Neural cell (in vitro differentiated cells): Measurements from ENCODE around the gene ABCA1. TPM values are rescaled to one million over a fixed set of nuclear protein-coding genes. Genes with fewer than 3 reads are reported as not detected.

Experiments
- H2AFZ ChIP-seq: fragments of 200-600, 300-800 bp; sonication (generic), shearing (Covaris generic); 2 replicates; pipeline ENCODE4 v1.6.0; 2014; ENCODE audit warnings: low read depth, mild to moderate bottlenecking, antibody characterized with exemption, low read length, moderate library complexity
- H3F3A ChIP-seq: fragments of 200-600 bp; shearing (Covaris generic); 2 replicates; pipeline ENCODE4 v1.6.1; 2016; ENCODE audit warnings: mild to moderate bottlenecking, moderate library complexity, mixed read lengths, antibody characterized with exemption, low read length; ENCODE audit not compliant: insufficient read depth, poor library complexity, severe bottlenecking
- H3K27ac ChIP-seq: fragments of 200-600, 300-800 bp; sonication (generic), shearing (Covaris generic); 2 replicates; pipeline ENCODE4 v1.5.1; 2014; ENCODE audit warnings: mild to moderate bottlenecking, low read length, moderate library complexity
- H3K27me3 ChIP-seq: fragments of 300-800, 200-600 bp; sonication (generic), shearing (Covaris generic); 2 replicates; pipeline ENCODE4 v1.6.0; 2014; ENCODE audit warnings: mild to moderate bottlenecking, low read depth, low read length, moderate library complexity; ENCODE audit not compliant: insufficient read depth
- H3K36me3 ChIP-seq: fragments of 300-800, 200-600 bp; sonication (generic), shearing (Covaris generic); 2 replicates; pipeline ENCODE4 v1.5.1; 2014; ENCODE audit warnings: mild to moderate bottlenecking, antibody characterized with exemption, low read length, moderate library complexity; ENCODE audit not compliant: insufficient read depth
- H3K4me2 ChIP-seq: fragments of 300-800, 200-600 bp; sonication (generic), shearing (Covaris generic); 2 replicates; pipeline ENCODE4 v1.6.0; 2014; ENCODE audit warnings: mild to moderate bottlenecking, low read length
- H3K4me3 ChIP-seq: fragments of 300-800, 200-600 bp; sonication (generic), shearing (Covaris generic); 2 replicates; pipeline ENCODE4 v1.5.1; 2014; ENCODE audit warnings: mild to moderate bottlenecking, low read length, moderate library complexity
- H3K79me2 ChIP-seq: fragments of 200-600 bp; shearing (Covaris generic); replicated peaks from 2 replicates; pipeline ENCODE4 v1.6.0; 2014; ENCODE audit warnings: mild to moderate bottlenecking, low read length, moderate library complexity; ENCODE audit not compliant: insufficient read depth
- H3K9ac ChIP-seq: fragments of 300-800, 200-600 bp; sonication (generic), shearing (Covaris generic); 2 replicates; pipeline ENCODE4 v1.6.1; 2016; ENCODE audit warnings: mild to moderate bottlenecking, low read length, mixed read lengths
- H3K9me2 ChIP-seq: fragments of 200-600 bp; shearing (Covaris generic); 2 replicates; pipeline ENCODE4 v1.6.1; 2016; ENCODE audit warnings: mild to moderate bottlenecking, low read length, mixed read lengths; ENCODE audit not compliant: insufficient read depth
- H3K9me3 ChIP-seq: fragments of 200-600, 300-800 bp; sonication (generic), shearing (Covaris generic); 2 replicates; pipeline ENCODE4 v1.6.1; 2016; ENCODE audit warnings: mild to moderate bottlenecking, mixed run types, low read length, moderate library complexity, mixed read lengths
- H4K20me1 ChIP-seq: fragments of 200-600 bp; shearing (Covaris generic); 2 replicates; pipeline ENCODE4 v1.6.1; 2016; ENCODE audit warnings: mild to moderate bottlenecking, mixed run types; ENCODE audit not compliant: insufficient read depth
- EP300 ChIP-seq: fragments of 450-650 bp; conservative IDR thresholded peaks from 2 replicates; pipeline ENCODE4 v1.6.1; 2014; ENCODE audit warnings: antibody characterized with exemption, mild to moderate bottlenecking, moderate library complexity; ENCODE audit not compliant: poor library complexity, severe bottlenecking
- EZH2 ChIP-seq: fragments of 200-600, 300-800 bp; shearing (Covaris generic), sonication (generic); IDR thresholded peaks from 2 replicates; pipeline ENCODE4 v1.6.1; 2014; ENCODE audit warnings: antibody characterized with exemption, low read length, borderline replicate concordance, mild to moderate bottlenecking; ENCODE audit not compliant: insufficient read depth, poor library complexity, severe bottlenecking
- MXI1 ChIP-seq: fragments of 450-650 bp; conservative IDR thresholded peaks from 2 replicates; pipeline ENCODE4 v1.6.1; 2014; ENCODE audit warnings: antibody characterized with exemption, mild to moderate bottlenecking; ENCODE audit not compliant: poor library complexity, severe bottlenecking
- POLR2AphosphoS5 ChIP-seq: IDR thresholded peaks from 2 replicates; pipeline ENCODE4 v1.6.1; 2012
- RAD21 ChIP-seq: fragments of 450-650 bp; conservative IDR thresholded peaks from 2 replicates; pipeline ENCODE4 v1.6.1; 2014; ENCODE audit warnings: antibody characterized with exemption, mild to moderate bottlenecking, moderate library complexity
- SMC3 ChIP-seq: fragments of 450-650 bp; conservative IDR thresholded peaks from 2 replicates; pipeline ENCODE4 v1.6.1; 2014; ENCODE audit warnings: antibody characterized with exemption, mild to moderate bottlenecking, moderate library complexity; ENCODE audit not compliant: poor library complexity
- TAF1 ChIP-seq: IDR thresholded peaks from 2 replicates; pipeline ENCODE4 v1.6.1; 2012; ENCODE audit warnings: low read depth
- polyA plus RNA-seq: library from polyadenylated mRNA; depleted of rRNA; stranded (reverse); fragments of >200 nt; gene quantifications from 2 replicates; pipeline ENCODE4 v1.2.3, GENCODE V29; 2014
- TF ChIP-seq, protein P1 (sequence below): IDR thresholded peaks from 2 replicates; pipeline ENCODE4 v1.6.1; 2012; ENCODE audit warnings: borderline replicate concordance
- TF ChIP-seq, protein P2 (sequence below): fragments of 450-650 bp; IDR thresholded peaks from 2 replicates; pipeline ENCODE4 v1.5.1; 2014; ENCODE audit warnings: antibody characterized with exemption, mild to moderate bottlenecking, moderate library complexity; ENCODE audit not compliant: poor library complexity, severe bottlenecking

Gene ABCA1
- polyA plus RNA-seq, 1 donor from 2014 or later, result 5.2 TPM

DNA sequence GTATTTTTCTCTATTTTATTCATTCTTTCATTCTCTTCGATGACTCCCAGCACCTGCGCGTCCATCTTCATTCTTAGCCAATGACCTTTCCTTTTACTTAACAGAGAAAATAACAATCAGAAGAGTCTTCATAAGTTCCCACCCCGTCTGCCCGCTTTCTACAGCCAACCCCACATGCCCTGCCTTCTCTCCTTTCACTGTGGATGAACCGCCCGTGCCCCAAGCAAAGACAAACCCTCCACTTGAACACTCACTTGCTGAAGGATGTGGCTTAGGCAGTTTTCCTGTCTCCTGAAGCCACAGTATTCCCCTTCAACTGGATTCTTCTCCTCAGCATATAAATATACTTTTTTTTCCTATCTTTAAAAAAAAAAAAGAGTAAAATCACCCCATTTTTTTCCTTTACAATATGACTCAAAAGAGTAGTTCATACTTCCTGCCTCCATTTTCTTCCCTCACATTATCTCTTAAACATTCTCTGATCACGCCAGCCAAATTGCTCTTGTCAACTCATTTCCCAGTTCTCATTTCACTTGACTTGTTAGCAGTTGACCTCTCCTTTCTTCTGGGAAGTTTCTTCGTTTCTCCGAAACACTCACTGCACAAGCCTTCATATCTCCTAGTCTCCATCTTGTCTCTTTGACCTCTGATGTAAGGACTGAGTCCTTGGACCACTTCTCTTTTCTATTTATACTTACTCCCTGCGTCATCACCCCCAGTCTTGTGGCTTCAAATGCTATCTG, 153.0 kb downstream of the ABCA1 start:
- Histone ChIP-seq H3K9ac (no peak overlapping the region), H3K79me2 (no peaks in the 10 kb centered on the region), H3K4me3 (no peak overlapping the region), H3K9me3 (no peaks in the 10 kb centered on the region), H3K27me3 (no peaks in the 10 kb centered on the region), H3F3A (no peaks in the 10 kb centered on the region), H2AFZ (no peak overlapping the region), H3K27ac (no peak overlapping the region), H3K36me3 (no peaks in the 10 kb centered on the region), H3K9me2 (no peaks in the 10 kb centered on the region), H4K20me1 (no peaks in the 10 kb centered on the region), H3K4me2 (no peak overlapping the region)
- no peak for TF ChIP-seq TAF1
- no peak for TF ChIP-seq EZH2
- TF ChIP-seq RAD21, result no peak
- no peak for TF ChIP-seq EP300
- no peak for TF ChIP-seq MXI1
- no peak for TF ChIP-seq SMC3
- TF ChIP-seq, protein P1, sequence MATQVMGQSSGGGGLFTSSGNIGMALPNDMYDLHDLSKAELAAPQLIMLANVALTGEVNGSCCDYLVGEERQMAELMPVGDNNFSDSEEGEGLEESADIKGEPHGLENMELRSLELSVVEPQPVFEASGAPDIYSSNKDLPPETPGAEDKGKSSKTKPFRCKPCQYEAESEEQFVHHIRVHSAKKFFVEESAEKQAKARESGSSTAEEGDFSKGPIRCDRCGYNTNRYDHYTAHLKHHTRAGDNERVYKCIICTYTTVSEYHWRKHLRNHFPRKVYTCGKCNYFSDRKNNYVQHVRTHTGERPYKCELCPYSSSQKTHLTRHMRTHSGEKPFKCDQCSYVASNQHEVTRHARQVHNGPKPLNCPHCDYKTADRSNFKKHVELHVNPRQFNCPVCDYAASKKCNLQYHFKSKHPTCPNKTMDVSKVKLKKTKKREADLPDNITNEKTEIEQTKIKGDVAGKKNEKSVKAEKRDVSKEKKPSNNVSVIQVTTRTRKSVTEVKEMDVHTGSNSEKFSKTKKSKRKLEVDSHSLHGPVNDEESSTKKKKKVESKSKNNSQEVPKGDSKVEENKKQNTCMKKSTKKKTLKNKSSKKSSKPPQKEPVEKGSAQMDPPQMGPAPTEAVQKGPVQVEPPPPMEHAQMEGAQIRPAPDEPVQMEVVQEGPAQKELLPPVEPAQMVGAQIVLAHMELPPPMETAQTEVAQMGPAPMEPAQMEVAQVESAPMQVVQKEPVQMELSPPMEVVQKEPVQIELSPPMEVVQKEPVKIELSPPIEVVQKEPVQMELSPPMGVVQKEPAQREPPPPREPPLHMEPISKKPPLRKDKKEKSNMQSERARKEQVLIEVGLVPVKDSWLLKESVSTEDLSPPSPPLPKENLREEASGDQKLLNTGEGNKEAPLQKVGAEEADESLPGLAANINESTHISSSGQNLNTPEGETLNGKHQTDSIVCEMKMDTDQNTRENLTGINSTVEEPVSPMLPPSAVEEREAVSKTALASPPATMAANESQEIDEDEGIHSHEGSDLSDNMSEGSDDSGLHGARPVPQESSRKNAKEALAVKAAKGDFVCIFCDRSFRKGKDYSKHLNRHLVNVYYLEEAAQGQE, result no peak
- TF ChIP-seq POLR2AphosphoS5, result no peak
- TF ChIP-seq, protein P2, sequence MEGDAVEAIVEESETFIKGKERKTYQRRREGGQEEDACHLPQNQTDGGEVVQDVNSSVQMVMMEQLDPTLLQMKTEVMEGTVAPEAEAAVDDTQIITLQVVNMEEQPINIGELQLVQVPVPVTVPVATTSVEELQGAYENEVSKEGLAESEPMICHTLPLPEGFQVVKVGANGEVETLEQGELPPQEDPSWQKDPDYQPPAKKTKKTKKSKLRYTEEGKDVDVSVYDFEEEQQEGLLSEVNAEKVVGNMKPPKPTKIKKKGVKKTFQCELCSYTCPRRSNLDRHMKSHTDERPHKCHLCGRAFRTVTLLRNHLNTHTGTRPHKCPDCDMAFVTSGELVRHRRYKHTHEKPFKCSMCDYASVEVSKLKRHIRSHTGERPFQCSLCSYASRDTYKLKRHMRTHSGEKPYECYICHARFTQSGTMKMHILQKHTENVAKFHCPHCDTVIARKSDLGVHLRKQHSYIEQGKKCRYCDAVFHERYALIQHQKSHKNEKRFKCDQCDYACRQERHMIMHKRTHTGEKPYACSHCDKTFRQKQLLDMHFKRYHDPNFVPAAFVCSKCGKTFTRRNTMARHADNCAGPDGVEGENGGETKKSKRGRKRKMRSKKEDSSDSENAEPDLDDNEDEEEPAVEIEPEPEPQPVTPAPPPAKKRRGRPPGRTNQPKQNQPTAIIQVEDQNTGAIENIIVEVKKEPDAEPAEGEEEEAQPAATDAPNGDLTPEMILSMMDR, result no peak

DNA sequence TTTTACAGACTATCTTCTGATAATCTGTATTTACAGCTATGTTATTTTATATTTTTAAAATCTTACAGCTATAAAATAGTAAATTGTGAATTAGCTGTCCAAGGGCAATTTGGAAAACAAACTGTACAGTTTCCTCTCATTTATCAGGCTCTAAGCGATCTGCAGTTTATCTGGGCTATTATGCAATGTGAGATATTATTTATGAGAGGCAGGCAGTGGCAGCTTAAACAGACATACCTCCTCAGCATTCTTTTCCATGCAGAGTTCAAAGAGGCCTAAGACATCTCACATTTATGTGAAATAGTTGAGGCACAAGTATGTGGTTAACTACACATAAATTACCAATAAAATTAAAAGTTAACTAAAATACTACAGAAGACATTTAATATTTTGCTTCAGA, 153.8 kb downstream of the ABCA1 start:
- H3K36me3 ChIP-seq, result no peaks in the 10 kb centered on the region

More for the DNA sequence above, 153.8 kb downstream of the ABCA1 start:
- Histone ChIP-seq H3K79me2 (no peaks in the 10 kb centered on the region), H3K9ac (no peak overlapping the region), H3K4me2 (no peak overlapping the region), H3F3A (no peaks in the 10 kb centered on the region), H3K9me2 (no peaks in the 10 kb centered on the region), H2AFZ (no peak overlapping the region), H3K4me3 (no peak overlapping the region), H3K27ac (no peak overlapping the region), H3K9me3 (no peaks in the 10 kb centered on the region), H3K27me3 (no peaks in the 10 kb centered on the region), H4K20me1 (no peaks in the 10 kb centered on the region)
- TF ChIP-seq SMC3 (no peak), POLR2AphosphoS5 (no peak), RAD21 (no peak), EP300 (no peak), TAF1 (no peak), MXI1 (no peak), EZH2 (no peak)
- TF ChIP-seq, protein P2, result no peak
- TF ChIP-seq, protein P1, result no peak
